ENCODE measurements around the gene DRG2. TPM values are rescaled to one million over a fixed set of nuclear protein-coding genes. Genes with fewer than 3 reads are reported as not detected.

DRG2 gene
- total RNA-seq, 1 experiment from 2014 or later: 52.0 TPM

DNA sequence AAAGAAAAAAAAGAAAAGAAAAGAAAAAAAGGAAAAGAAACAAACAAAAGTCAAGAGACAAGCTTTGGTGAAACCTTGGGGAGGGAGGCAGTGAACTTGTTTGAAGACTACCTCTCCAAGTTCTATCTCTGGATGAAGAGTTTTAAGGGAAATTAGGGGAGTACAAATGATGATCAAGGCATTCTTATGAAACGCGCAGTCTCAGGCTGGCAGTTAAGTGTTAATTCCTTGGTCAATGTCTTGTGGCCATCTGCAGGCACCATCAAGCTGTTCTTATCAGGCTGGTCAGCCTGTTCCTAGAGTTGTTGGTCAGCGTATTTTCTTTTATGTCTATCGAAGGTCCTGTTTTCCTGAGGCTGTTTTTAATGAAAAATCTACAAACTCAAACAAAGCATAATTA is 8.2 kb upstream of the DRG2 start:
- Histone ChIP-seq H4K91ac (ENCODE audit: insufficient read length, low read depth, low read length) (no peak overlapping the region), H3K27ac (ENCODE audit: insufficient read length, low read depth, low read length) (no peak overlapping the region), H3K27me3 (ENCODE audit: insufficient read depth, low read length) (no peaks in the 10 kb centered on the region), H2BK5ac (ENCODE audit: insufficient read length, low read length) (no peak overlapping the region), H3K9me3 (ENCODE audit: control insufficient read depth, low read depth, low read length) (no peaks in the 10 kb centered on the region), H2AFZ (ENCODE audit: low read length) (no peak overlapping the region), H3K18ac (ENCODE audit: insufficient read length, low read depth, low read length) (no peak overlapping the region), H3K14ac (ENCODE audit: insufficient read depth, low read length) (no peak overlapping the region), H3K9ac (ENCODE audit: extremely low read depth, insufficient read length, low read length) (no peak overlapping the region), H3K23me2 (ENCODE audit: insufficient read length, low read depth, low read length, poor library complexity, severe bottlenecking) (no peaks in the 10 kb centered on the region), H3K79me2 (ENCODE audit: insufficient read depth, low read length) (no peaks in the 10 kb centered on the region), H2BK120ac (ENCODE audit: low read depth, low read length, poor library complexity, severe bottlenecking) (no peak overlapping the region), H2BK20ac (ENCODE audit: low read depth, low read length, poor library complexity, severe bottlenecking) (no peak overlapping the region), H3K4ac (ENCODE audit: low read depth, low read length) (no peak overlapping the region), H4K8ac (replicated peaks; ENCODE audit: insufficient read length, low read depth, low read length) (no peak overlapping the region), H3T11ph (ENCODE audit: low read length) (no peak overlapping the region), H3K56ac (ENCODE audit: insufficient read length, low read depth, low read length) (no peak overlapping the region), H4K5ac (ENCODE audit: insufficient read length, low read depth, low read length) (no peak overlapping the region), H2AK5ac (ENCODE audit: insufficient read length, low read length) (no peak overlapping the region), H4K20me1 (ENCODE audit: control insufficient read depth, insufficient read depth, insufficient read length) (no peaks in the 10 kb centered on the region), H2BK12ac (ENCODE audit: insufficient read length, low read depth, low read length) (no peak overlapping the region), H3K4me2 (ENCODE audit: insufficient read depth, insufficient read length, low read length) (no peak overlapping the region), H2BK15ac (ENCODE audit: low read depth, low read length) (no peak overlapping the region), H3K79me1 (ENCODE audit: insufficient read depth, low read depth, low read length, poor library complexity, severe bottlenecking) (no peaks in the 10 kb centered on the region), H3K23ac (ENCODE audit: insufficient read length, low read depth, low read length) (no peak overlapping the region), H3K4me1 (ENCODE audit: insufficient read depth, low read length) (no peaks in the 10 kb centered on the region)
- H3K9me3 Mint-ChIP-seq: no peaks in the 10 kb centered on the region
- H3K36me3 Mint-ChIP-seq (ENCODE audit: insufficient read depth in 1 of 3, low read depth in 3 of 3): no peaks in the 10 kb centered on the region
- peaks cover 9% of the 10 kb centered on the region for H3K27me3 Mint-ChIP-seq (ENCODE audit: low read depth)
- WGBS (ENCODE audit: extremely low coverage, insufficient read length, low lambda C conversion rate): no CpG with 5 or more reads among the region's 4 CpGs
- H3K4me3 Mint-ChIP-seq: no peak overlapping the region
- TF ChIP-seq, protein P1, sequence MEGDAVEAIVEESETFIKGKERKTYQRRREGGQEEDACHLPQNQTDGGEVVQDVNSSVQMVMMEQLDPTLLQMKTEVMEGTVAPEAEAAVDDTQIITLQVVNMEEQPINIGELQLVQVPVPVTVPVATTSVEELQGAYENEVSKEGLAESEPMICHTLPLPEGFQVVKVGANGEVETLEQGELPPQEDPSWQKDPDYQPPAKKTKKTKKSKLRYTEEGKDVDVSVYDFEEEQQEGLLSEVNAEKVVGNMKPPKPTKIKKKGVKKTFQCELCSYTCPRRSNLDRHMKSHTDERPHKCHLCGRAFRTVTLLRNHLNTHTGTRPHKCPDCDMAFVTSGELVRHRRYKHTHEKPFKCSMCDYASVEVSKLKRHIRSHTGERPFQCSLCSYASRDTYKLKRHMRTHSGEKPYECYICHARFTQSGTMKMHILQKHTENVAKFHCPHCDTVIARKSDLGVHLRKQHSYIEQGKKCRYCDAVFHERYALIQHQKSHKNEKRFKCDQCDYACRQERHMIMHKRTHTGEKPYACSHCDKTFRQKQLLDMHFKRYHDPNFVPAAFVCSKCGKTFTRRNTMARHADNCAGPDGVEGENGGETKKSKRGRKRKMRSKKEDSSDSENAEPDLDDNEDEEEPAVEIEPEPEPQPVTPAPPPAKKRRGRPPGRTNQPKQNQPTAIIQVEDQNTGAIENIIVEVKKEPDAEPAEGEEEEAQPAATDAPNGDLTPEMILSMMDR (conservative IDR thresholded peaks at IDR 0.05): no peak
- peak overlapping the region in 1 of 3 experiments; percentile 40; a peak in 1 of 7 replicates for H3K27ac Mint-ChIP-seq
- DNase-seq: no peak
- H3K4me1 Mint-ChIP-seq: no peaks in the 10 kb centered on the region

Measured in H9 (cell line).